Activated T-cell treated with anti-CD3 and anti-CD28 coated beads for 24 hours (primary cell): ENCODE measurements around the gene QPRT.
"Not testable (repeated sequence)": the region's sequence is repeated elsewhere in the genome, so short reads cannot be mapped to it uniquely, and the experiment has no call there.

Experiments used
- DNase-seq: peaks from one replicate; pipeline ENCODE4 v3.0.0-alpha.2; 2020; ENCODE audit warnings: low read depth

QPRT gene

DNA sequence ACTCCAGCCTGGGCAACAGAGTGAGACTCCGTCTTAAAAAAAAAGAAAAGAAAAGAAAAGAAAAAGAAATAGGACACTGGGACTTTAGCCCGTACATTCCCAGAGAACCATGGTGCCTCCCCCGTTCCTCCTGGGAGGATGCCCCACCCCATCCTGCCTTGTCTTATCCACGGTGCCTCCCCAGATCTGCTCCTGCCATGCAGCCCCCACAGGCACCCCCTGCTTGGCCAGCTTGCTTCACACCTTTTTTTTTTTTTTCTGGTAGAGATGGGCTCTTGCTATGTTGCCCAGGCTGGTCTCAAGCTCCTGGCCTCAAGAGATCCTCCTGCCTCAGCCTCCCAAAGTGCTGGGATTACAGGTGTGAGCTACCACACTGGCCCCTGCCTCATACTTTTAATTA lies 67.5 kb downstream of the QPRT start:
- DNase-seq, result not testable (repeated sequence)
